Neutrophil (primary cell): ENCODE measurements around the gene RFNG.
A peak's percentile ranks its signal among the peaks of the same experiment; 100 is the strongest.

Source experiments
- H3K27ac ChIP-seq: fragments of 200-600 bp; sonication (generic); 2 replicates; pipeline ENCODE4 v1.5.1; 2016; ENCODE audit warnings: mild to moderate bottlenecking, moderate library complexity
- H3K27me3 ChIP-seq: fragments of 200-600 bp; sonication (generic); 2 replicates; pipeline ENCODE4 v1.6.0; 2016; ENCODE audit warnings: mild to moderate bottlenecking
- H3K36me3 ChIP-seq: fragments of 200-600 bp; sonication (generic); 2 replicates; pipeline ENCODE4 v1.5.1; 2017
- H3K4me1 ChIP-seq, 2 experiments: fragments of 200-600 bp in 1 of 2; sonication (generic) in 1 of 2; 1 replicate in 1 of 2; 2 replicates in 1 of 2; pipeline versions ENCODE4 v1.5.1 to v1.6.1; 2013 to 2016; ENCODE audit warnings: low read depth in 1 of 2, low read length in 1 of 2, mild to moderate bottlenecking in 1 of 2, moderate library complexity in 1 of 2; ENCODE audit not compliant: control insufficient read depth in 1 of 2, insufficient read depth in 1 of 2
- H3K4me3 ChIP-seq, 2 experiments: fragments of 200-600 bp in 1 of 2; sonication (generic) in 1 of 2; 1 replicate in 1 of 2; 2 replicates in 1 of 2; pipeline ENCODE4 v1.5.1; 2013 to 2016; ENCODE audit warnings: low read depth in 1 of 2, low read length in 1 of 2, mild to moderate bottlenecking in 1 of 2, moderate library complexity in 1 of 2
- H3K9me3 ChIP-seq: fragments of 200-600 bp; sonication (generic); 2 replicates; pipeline ENCODE4 v1.5.1; 2016
- CTCF ChIP-seq: fragments of 200-600 bp; sonication (generic); IDR thresholded peaks from 2 replicates; pipeline ENCODE4 v1.5.1; 2016; ENCODE audit warnings: antibody characterized with exemption

Gene RFNG

GRCh38 chr17:82020572-82021106 is 31.0 kb downstream of the RFNG start:
- Histone ChIP-seq H3K36me3 (peaks cover 9% of the 10 kb centered on the region), H3K27ac (no peak overlapping the region), H3K9me3 (no peaks in the 10 kb centered on the region), H3K4me3 (no peak overlapping the region), H3K27me3 (no peaks in the 10 kb centered on the region), H3K4me1 (peaks cover 25 to 26% of the 10 kb centered on the region in 2 experiments)
- TF ChIP-seq CTCF: no peak

- no peaks in the 10 kb centered on the region for H3K9me3 ChIP-seq
- no peaks in the 10 kb centered on the region for H3K27me3 ChIP-seq
- no peak overlapping the region for H3K27ac ChIP-seq
- H3K4me1 ChIP-seq: peaks cover 25 to 26% of the 10 kb centered on the region in 2 experiments
- H3K36me3 ChIP-seq: peaks cover 9% of the 10 kb centered on the region
- peak; percentile 62 for TF ChIP-seq CTCF
- H3K4me3 ChIP-seq: no peak overlapping the region
Measured at GRCh38 chr17:82019690-82020571, 31.7 kb downstream of the RFNG start.

- H3K27me3 ChIP-seq: no peaks in the 10 kb centered on the region
- H3K9me3 ChIP-seq: no peaks in the 10 kb centered on the region
- no peak for TF ChIP-seq CTCF
- H3K4me3 ChIP-seq: no peak overlapping the region
- H3K36me3 ChIP-seq: peaks cover 9% of the 10 kb centered on the region
- no peak overlapping the region for H3K27ac ChIP-seq
- H3K4me1 ChIP-seq: peaks cover 24 to 26% of the 10 kb centered on the region in 2 experiments
Measured at GRCh38 chr17:82018989-82019689, 32.5 kb downstream of the RFNG start.

GRCh38 chr17:82018152-82018988 is 33.2 kb downstream of the RFNG start:
- Histone ChIP-seq H3K9me3 (no peaks in the 10 kb centered on the region), H3K36me3 (peaks cover 9% of the 10 kb centered on the region), H3K4me3 (no peak overlapping the region), H3K4me1 (peaks cover 17 to 18% of the 10 kb centered on the region in 2 experiments), H3K27me3 (no peaks in the 10 kb centered on the region), H3K27ac (no peak overlapping the region)
- TF ChIP-seq CTCF: no peak

- TF ChIP-seq CTCF: no peak
- Histone ChIP-seq H3K4me3 (no peak overlapping the region), H3K9me3 (no peaks in the 10 kb centered on the region), H3K27me3 (no peaks in the 10 kb centered on the region), H3K27ac (no peak overlapping the region), H3K36me3 (peaks cover 9% of the 10 kb centered on the region), H3K4me1 (peaks cover 15% of the 10 kb centered on the region in 2 experiments)
Measured at GRCh38 chr17:82017612-82018151, 33.9 kb downstream of the RFNG start.
